ENCODE data around the gene RDH5.

RDH5 gene

GRCh38 chr12:55696796-55697462, 23.3 kb upstream of the RDH5 start:
- DNase-seq = no peak

- no peak for DNase-seq
These were observed 22.5 kb upstream of the RDH5 start for GRCh38 chr12:55697686-55698085.

- no peak for DNase-seq
These were observed 21.8 kb upstream of the RDH5 start for GRCh38 chr12:55698241-55698955.

GRCh38 chr12:55698965-55699364, 21.2 kb upstream of the RDH5 start:
- no peak for DNase-seq

- DNase-seq = no peak
These were observed 20.6 kb upstream of the RDH5 start for GRCh38 chr12:55699471-55700055.

GRCh38 chr12:55700255-55701018, 19.8 kb upstream of the RDH5 start:
- DNase-seq = no peak

GRCh38 chr12:55702861-55703260, 17.3 kb upstream of the RDH5 start:
- DNase-seq = no peak

GRCh38 chr12:55703288-55703687, 16.9 kb upstream of the RDH5 start:
- no peak for DNase-seq

GRCh38 chr12:55703901-55704761, 16.1 kb upstream of the RDH5 start:
- no peak for DNase-seq

GRCh38 chr12:55704824-55705718, 15.1 kb upstream of the RDH5 start:
- DNase-seq = no peak

- DNase-seq = peak; percentile 40
These were observed 14.3 kb upstream of the RDH5 start for GRCh38 chr12:55705782-55706402.

GRCh38 chr12:55706568-55707218, 13.5 kb upstream of the RDH5 start:
- no peak for DNase-seq

- no peak for DNase-seq
These were observed 12.9 kb upstream of the RDH5 start for GRCh38 chr12:55707219-55707671.

GRCh38 chr12:55707841-55708694, 12.1 kb upstream of the RDH5 start, which contains the start of gene ITGA7:
Gene ITGA7 (minus strand): TSS chr12:55707904. CDS start chr12:55707682, 222 bp downstream.
- DNase-seq = peak; percentile 83

- no peak for DNase-seq
These were observed 11.4 kb upstream of the RDH5 start for GRCh38 chr12:55708695-55709233.

- no peak for DNase-seq
These were observed 8.2 kb upstream of the RDH5 start for GRCh38 chr12:55711786-55712553.

- no peak for DNase-seq
These were observed 7.3 kb upstream of the RDH5 start for GRCh38 chr12:55712700-55713415.

Data from NCI-H82 (cell line).